HEK293 (cell line): ENCODE measurements around the gene ADAM23.
A peak's percentile ranks its signal among the peaks of the same experiment; 100 is the strongest.

ENCODE experiments used
- CTCF ChIA-PET: fragments of 350-600 bp; formaldehyde crosslinking; extraction: SDS; loops from one replicate; lab custom pipeline; 2021; ENCODE audit warnings: antibody characterized with exemption; lab: Yijun Ruan, JAX
- POLR2A ChIA-PET: fragments of 300-600 bp; formaldehyde crosslinking; extraction: SDS; loops from one replicate; lab custom pipeline; 2020; ENCODE audit warnings: antibody characterized with exemption, inconsistent platforms; lab: Yijun Ruan, JAX
- H3K27ac ChIP-seq: fragments of 200-500 bp; sonication (Bioruptor generic); 2 replicates; pipeline ENCODE4 v1.5.1; 2014; ENCODE audit warnings: low read depth, low read length, control low read depth, inconsistent platforms; ENCODE audit errors: extremely low read depth
- H3K36me3 ChIP-seq, 2 experiments: fragments of 200-500 bp in 1 of 2; sonication (Bioruptor generic) in 1 of 2; 1 replicate in 1 of 2; 2 replicates in 1 of 2; pipeline ENCODE4 v1.5.1; 2014 to 2017; ENCODE audit warnings: inconsistent platforms in 2 of 2, low read length in 2 of 2; ENCODE audit not compliant: control insufficient read depth in 2 of 2, insufficient read depth in 1 of 2
- H3K4me1 ChIP-seq: fragments of 200-500 bp; sonication (Bioruptor generic); 2 replicates; pipeline ENCODE4 v1.5.1; 2014; ENCODE audit warnings: mild to moderate bottlenecking, low read length, inconsistent platforms; ENCODE audit not compliant: control insufficient read depth, insufficient read depth
- H3K4me3 ChIP-seq: 2 replicates; pipeline ENCODE4 v1.5.1; 2011; ENCODE audit warnings: low read depth, mild to moderate bottlenecking, control low read depth, low read length, moderate library complexity
- H3K9me3 ChIP-seq: fragments of 200-500 bp; sonication (Bioruptor generic); 2 replicates; pipeline ENCODE4 v1.5.1; 2014; ENCODE audit warnings: low read depth, low read length, inconsistent platforms; ENCODE audit not compliant: control insufficient read depth, insufficient read depth
- KLF7 ChIP-seq: fragments of 450-650 bp; formaldehyde crosslinking; IDR thresholded peaks from 2 replicates; pipeline ENCODE4 v1.5.1; 2016; ENCODE audit warnings: missing biosample characterization, missing genetic modification characterization, borderline replicate concordance
- MYNN ChIP-seq: fragments of 450-650 bp; formaldehyde crosslinking; IDR thresholded peaks from 2 replicates; pipeline ENCODE4 v1.5.1; 2016; ENCODE audit warnings: missing biosample characterization, missing genetic modification characterization, borderline replicate concordance
- OVOL3 ChIP-seq: fragments of 450-650 bp; formaldehyde crosslinking; IDR thresholded peaks from 2 replicates; pipeline ENCODE4 v1.5.1; 2016; ENCODE audit warnings: missing biosample characterization, missing genetic modification characterization
- YY2 ChIP-seq: fragments of 450-650 bp; formaldehyde crosslinking; IDR thresholded peaks from 2 replicates; pipeline ENCODE4 v1.5.1; 2016; ENCODE audit warnings: missing biosample characterization, missing genetic modification characterization
- ZBTB1 ChIP-seq: fragments of 450-650 bp; formaldehyde crosslinking; IDR thresholded peaks from 2 replicates; pipeline ENCODE4 v1.5.1; 2016; ENCODE audit warnings: missing biosample characterization, missing genetic modification characterization
- ZNF10 ChIP-seq: fragments of 450-650 bp; formaldehyde crosslinking; IDR thresholded peaks from 2 replicates; pipeline ENCODE4 v1.5.1; 2017; ENCODE audit warnings: missing biosample characterization, missing genetic modification characterization
- ZNF202 ChIP-seq: fragments of 450-650 bp; formaldehyde crosslinking; IDR thresholded peaks from 2 replicates; pipeline ENCODE4 v1.5.1; 2016; ENCODE audit warnings: missing biosample characterization, missing genetic modification characterization, borderline replicate concordance
- ZNF341 ChIP-seq: fragments of 450-650 bp; formaldehyde crosslinking; IDR thresholded peaks from 2 replicates; pipeline ENCODE4; 2016; ENCODE audit warnings: low read depth, missing biosample characterization, missing genetic modification characterization
- ZNF510 ChIP-seq: fragments of 450-650 bp; formaldehyde crosslinking; IDR thresholded peaks from 2 replicates; pipeline ENCODE4 v1.5.1; 2018; ENCODE audit warnings: mild to moderate bottlenecking, missing genetic modification characterization, missing biosample characterization; ENCODE audit not compliant: insufficient replicate concordance
- ZNF600 ChIP-seq: fragments of 450-650 bp; formaldehyde crosslinking; IDR thresholded peaks from 2 replicates; pipeline ENCODE4 v1.5.1; 2016; ENCODE audit warnings: missing biosample characterization, missing genetic modification characterization
- ZNF701 ChIP-seq: fragments of 450-650 bp; formaldehyde crosslinking; IDR thresholded peaks from 2 replicates; pipeline ENCODE4 v1.5.1; 2016; ENCODE audit warnings: missing biosample characterization, missing genetic modification characterization
- ZNF830 ChIP-seq: fragments of 450-650 bp; IDR thresholded peaks from 2 replicates; pipeline ENCODE4 v1.5.0; 2018; ENCODE audit warnings: missing biosample characterization, missing genetic modification characterization, low read depth, mild to moderate bottlenecking, moderate library complexity
- TF ChIP-seq, protein P1 (sequence below): fragments of 450-650 bp; formaldehyde crosslinking; IDR thresholded peaks from 2 replicates; pipeline ENCODE4 v1.5.1; 2017; ENCODE audit warnings: missing biosample characterization, missing genetic modification characterization
- TF ChIP-seq, protein P2 (sequence below): fragments of 450-650 bp; formaldehyde crosslinking; IDR thresholded peaks from 2 replicates; pipeline ENCODE4 v1.5.1; 2016; ENCODE audit warnings: missing biosample characterization, missing genetic modification characterization, borderline replicate concordance
- TF ChIP-seq, protein P3 (sequence below): fragments of 450-650 bp; formaldehyde crosslinking; IDR thresholded peaks from 2 replicates; pipeline ENCODE4 v1.5.1; 2016; ENCODE audit warnings: missing biosample characterization, missing genetic modification characterization
- TF ChIP-seq, protein P4 (sequence below): fragments of 450-650 bp; formaldehyde crosslinking; IDR thresholded peaks from 2 replicates; pipeline ENCODE4 v1.5.1; 2016; ENCODE audit warnings: missing biosample characterization, missing genetic modification characterization

ADAM23 gene

DNA sequence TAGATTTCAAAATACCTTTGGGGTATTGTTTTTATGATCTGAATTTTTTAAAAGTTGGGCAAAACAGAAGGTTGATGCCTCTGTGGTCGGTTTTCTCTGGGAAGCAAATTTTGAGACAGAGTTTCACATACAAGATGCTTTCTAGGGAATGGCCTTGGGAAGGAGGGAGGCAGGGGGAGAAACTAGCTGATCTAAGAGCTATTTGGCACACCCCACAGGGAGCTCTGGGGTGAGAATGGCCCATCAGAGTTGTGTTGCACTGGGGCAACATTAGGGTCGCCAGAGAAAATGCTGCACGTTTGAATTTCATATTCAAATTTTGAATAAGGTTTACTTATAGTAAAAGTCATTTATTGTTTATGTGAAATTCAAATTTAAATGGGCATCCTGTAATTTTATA is 11.9 kb upstream of the ADAM23 start:
- Histone ChIP-seq H3K4me3 (no peak overlapping the region), H3K36me3 (no peaks in the 10 kb centered on the region), H3K4me1 (peaks cover 5% of the 10 kb centered on the region), H3K27ac (no peak overlapping the region), H3K9me3 (no peaks in the 10 kb centered on the region)
- POLR2A ChIA-PET: no interaction called here
- no peak for TF ChIP-seq ZNF202 (tag by site-specific recombination)
- TF ChIP-seq ZNF341 (tag by site-specific recombination): peak; percentile 62
- CTCF ChIA-PET: interaction anchor here (0.6 kb wide), 1 partner anchor 1261 kb away, joined by 3 read pairs; no protein-coding TSS in a partner anchor

DNA sequence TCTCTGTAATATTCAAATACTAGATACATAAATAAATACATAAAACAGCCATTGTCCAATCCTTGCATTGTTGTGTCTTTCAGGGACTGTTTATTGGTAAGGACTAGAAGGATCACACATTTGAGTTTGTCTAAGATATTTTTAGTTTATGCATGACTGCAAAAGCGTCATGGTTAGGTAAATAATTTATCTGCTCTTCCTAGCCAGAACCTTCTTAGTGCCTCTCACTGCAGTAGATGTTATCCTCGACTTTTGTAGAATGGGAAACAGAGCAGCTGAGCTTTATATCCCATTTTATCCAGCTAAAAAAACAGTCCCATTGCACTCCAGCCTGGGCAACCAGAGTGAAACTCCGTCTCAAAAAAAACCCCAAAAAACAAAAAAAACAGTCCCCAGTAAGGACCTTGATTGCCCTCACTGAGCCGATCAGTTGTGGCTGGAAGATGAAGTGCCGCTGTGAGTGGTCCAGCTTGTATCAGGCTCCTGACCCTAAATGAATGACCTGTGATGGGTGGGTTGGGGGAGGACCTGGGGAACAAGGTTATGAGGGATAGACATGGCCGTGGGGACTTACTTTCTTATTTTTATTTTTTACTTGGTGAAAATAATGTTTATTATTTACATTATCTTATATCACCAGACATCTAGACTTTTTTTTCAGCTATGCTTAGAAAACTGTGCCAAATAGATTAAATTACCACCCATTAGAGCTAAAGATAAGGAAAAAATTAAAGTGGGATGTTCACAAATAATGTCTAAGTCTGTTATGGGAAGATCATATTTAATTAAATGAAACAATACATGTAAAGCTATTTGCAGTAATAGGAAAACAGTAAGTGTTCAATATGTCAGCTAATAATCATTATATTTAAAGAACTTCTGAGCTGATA is 10.9 kb upstream of the ADAM23 start:
- POLR2A ChIA-PET: no interaction called here
- Histone ChIP-seq H3K9me3 (no peaks in the 10 kb centered on the region), H3K4me3 (no peak overlapping the region), H3K36me3 (no peaks in the 10 kb centered on the region), H3K27ac (no peak overlapping the region), H3K4me1 (peaks cover 5% of the 10 kb centered on the region)
- CTCF ChIA-PET: interaction anchor here (0.6 kb wide), 1 partner anchor 8 kb away, joined by 3 read pairs; no protein-coding TSS in a partner anchor
- TF ChIP-seq OVOL3 (tag by site-specific recombination) (no peak), ZNF830 (tag by site-specific recombination) (no peak), MYNN (tag by site-specific recombination) (no peak), ZNF510 (tag by site-specific recombination) (no peak), ZNF600 (no peak), ZNF701 (tag by site-specific recombination) (no peak), KLF7 (tag by site-specific recombination) (no peak), ZBTB1 (tag by site-specific recombination) (no peak), ZNF10 (tag by site-specific recombination) (no peak), YY2 (no peak)
- TF ChIP-seq, protein P1, sequence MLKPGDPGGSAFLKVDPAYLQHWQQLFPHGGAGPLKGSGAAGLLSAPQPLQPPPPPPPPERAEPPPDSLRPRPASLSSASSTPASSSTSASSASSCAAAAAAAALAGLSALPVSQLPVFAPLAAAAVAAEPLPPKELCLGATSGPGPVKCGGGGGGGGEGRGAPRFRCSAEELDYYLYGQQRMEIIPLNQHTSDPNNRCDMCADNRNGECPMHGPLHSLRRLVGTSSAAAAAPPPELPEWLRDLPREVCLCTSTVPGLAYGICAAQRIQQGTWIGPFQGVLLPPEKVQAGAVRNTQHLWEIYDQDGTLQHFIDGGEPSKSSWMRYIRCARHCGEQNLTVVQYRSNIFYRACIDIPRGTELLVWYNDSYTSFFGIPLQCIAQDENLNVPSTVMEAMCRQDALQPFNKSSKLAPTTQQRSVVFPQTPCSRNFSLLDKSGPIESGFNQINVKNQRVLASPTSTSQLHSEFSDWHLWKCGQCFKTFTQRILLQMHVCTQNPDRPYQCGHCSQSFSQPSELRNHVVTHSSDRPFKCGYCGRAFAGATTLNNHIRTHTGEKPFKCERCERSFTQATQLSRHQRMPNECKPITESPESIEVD: no peak
- TF ChIP-seq, protein P2, sequence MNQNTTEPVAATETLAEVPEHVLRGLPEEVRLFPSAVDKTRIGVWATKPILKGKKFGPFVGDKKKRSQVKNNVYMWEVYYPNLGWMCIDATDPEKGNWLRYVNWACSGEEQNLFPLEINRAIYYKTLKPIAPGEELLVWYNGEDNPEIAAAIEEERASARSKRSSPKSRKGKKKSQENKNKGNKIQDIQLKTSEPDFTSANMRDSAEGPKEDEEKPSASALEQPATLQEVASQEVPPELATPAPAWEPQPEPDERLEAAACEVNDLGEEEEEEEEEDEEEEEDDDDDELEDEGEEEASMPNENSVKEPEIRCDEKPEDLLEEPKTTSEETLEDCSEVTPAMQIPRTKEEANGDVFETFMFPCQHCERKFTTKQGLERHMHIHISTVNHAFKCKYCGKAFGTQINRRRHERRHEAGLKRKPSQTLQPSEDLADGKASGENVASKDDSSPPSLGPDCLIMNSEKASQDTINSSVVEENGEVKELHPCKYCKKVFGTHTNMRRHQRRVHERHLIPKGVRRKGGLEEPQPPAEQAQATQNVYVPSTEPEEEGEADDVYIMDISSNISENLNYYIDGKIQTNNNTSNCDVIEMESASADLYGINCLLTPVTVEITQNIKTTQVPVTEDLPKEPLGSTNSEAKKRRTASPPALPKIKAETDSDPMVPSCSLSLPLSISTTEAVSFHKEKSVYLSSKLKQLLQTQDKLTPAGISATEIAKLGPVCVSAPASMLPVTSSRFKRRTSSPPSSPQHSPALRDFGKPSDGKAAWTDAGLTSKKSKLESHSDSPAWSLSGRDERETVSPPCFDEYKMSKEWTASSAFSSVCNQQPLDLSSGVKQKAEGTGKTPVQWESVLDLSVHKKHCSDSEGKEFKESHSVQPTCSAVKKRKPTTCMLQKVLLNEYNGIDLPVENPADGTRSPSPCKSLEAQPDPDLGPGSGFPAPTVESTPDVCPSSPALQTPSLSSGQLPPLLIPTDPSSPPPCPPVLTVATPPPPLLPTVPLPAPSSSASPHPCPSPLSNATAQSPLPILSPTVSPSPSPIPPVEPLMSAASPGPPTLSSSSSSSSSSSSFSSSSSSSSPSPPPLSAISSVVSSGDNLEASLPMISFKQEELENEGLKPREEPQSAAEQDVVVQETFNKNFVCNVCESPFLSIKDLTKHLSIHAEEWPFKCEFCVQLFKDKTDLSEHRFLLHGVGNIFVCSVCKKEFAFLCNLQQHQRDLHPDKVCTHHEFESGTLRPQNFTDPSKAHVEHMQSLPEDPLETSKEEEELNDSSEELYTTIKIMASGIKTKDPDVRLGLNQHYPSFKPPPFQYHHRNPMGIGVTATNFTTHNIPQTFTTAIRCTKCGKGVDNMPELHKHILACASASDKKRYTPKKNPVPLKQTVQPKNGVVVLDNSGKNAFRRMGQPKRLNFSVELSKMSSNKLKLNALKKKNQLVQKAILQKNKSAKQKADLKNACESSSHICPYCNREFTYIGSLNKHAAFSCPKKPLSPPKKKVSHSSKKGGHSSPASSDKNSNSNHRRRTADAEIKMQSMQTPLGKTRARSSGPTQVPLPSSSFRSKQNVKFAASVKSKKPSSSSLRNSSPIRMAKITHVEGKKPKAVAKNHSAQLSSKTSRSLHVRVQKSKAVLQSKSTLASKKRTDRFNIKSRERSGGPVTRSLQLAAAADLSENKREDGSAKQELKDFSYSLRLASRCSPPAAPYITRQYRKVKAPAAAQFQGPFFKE (tag by site-specific recombination): no peak
- TF ChIP-seq, protein P3, sequence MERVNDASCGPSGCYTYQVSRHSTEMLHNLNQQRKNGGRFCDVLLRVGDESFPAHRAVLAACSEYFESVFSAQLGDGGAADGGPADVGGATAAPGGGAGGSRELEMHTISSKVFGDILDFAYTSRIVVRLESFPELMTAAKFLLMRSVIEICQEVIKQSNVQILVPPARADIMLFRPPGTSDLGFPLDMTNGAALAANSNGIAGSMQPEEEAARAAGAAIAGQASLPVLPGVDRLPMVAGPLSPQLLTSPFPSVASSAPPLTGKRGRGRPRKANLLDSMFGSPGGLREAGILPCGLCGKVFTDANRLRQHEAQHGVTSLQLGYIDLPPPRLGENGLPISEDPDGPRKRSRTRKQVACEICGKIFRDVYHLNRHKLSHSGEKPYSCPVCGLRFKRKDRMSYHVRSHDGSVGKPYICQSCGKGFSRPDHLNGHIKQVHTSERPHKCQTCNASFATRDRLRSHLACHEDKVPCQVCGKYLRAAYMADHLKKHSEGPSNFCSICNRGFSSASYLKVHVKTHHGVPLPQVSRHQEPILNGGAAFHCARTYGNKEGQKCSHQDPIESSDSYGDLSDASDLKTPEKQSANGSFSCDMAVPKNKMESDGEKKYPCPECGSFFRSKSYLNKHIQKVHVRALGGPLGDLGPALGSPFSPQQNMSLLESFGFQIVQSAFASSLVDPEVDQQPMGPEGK (tag by site-specific recombination): no peak
- TF ChIP-seq, protein P4, sequence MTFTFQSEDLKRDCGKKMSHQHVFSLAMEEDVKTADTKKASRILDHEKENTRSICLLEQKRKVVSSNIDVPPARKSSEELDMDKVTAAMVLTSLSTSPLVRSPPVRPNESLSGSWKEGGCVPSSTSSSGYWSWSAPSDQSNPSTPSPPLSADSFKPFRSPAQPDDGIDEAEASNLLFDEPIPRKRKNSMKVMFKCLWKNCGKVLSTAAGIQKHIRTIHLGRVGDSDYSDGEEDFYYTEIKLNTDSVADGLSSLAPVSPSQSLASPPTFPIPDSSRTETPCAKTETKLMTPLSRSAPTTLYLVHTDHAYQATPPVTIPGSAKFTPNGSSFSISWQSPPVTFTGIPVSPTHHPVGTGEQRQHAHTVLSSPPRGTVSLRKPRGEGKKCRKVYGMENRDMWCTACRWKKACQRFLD (tag by site-specific recombination): no peak
